K562 (cell line): ENCODE data around the gene CSRP2. TPM values are rescaled to one million over a fixed set of nuclear protein-coding genes. Genes with fewer than 3 reads are reported as not detected.

Experiments
- ATAC-seq: fragments of 200-7000 bp; cut with Tn5 transposase; 3 replicates; pipeline ENCODE4 v1.9.1; 2020; ENCODE audit warnings: moderate library complexity
- BruUV-seq: library from RNA; stranded (reverse); fragments of 400-500 nt; replicated peaks from 2 replicates; lab custom pipeline; 2021; lab: Mats Ljungman, UMichigan
- CTCF ChIA-PET: fragments of 300-600 bp; formaldehyde crosslinking; extraction: SDS; loops from one replicate; lab custom pipeline; 2021; ENCODE audit warnings: low intra/inter-chr PET ratio; lab: Yijun Ruan, JAX
- POLR2A ChIA-PET: fragments of 300-600, 350-650 bp; sonication (Branson Sonifier 250); formaldehyde crosslinking; extraction: SDS; loops from one replicate; lab custom pipeline; 2021; ENCODE audit warnings: antibody characterized with exemption, inconsistent platforms; lab: Yijun Ruan, JAX
- DNase-seq, 4 experiments: peaks; one replicate each; pipeline versions ENCODE4 v3.0.0 to v3.0.0-alpha.2; 2011 to 2018; ENCODE audit warnings: low spot score in 3 of 4, mixed read lengths in 3 of 4; ENCODE audit errors: extremely low read depth in 1 of 4
- FAIRE-seq: peaks from 2 replicates; lab custom pipeline; 2011; peaks lifted over from hg19 to GRCh38; lab: Jason Lieb, UNC
- H2AFZ ChIP-seq: 2 replicates; pipeline ENCODE4 v1.6.0; 2011; ENCODE audit warnings: low read depth, low read length, control low read depth, inconsistent platforms
- H3K27ac ChIP-seq: fragments of 200-600 bp; 3 replicates; pipeline ENCODE4 v1.8.0; 2011; ENCODE audit warnings: low read depth, mild to moderate bottlenecking, control low read depth, inconsistent platforms, low read length, moderate library complexity, mixed read lengths; ENCODE audit errors: extremely low read depth
- H3K27me3 ChIP-seq, 2 experiments: fragments of 300-600 bp in 1 of 2; 2 replicates in 1 of 2; 3 replicates in 1 of 2; pipeline versions ENCODE4 v1.6.0 to v1.8.0; 2011; ENCODE audit warnings: inconsistent platforms in 2 of 2, low read length in 2 of 2, mild to moderate bottlenecking in 1 of 2, mixed read lengths in 1 of 2, moderate library complexity in 1 of 2; ENCODE audit not compliant: control insufficient read depth in 2 of 2, insufficient read depth in 2 of 2
- H3K36me3 ChIP-seq: fragments of 300-600 bp; 3 replicates; pipeline ENCODE4 v1.8.0; 2011; ENCODE audit warnings: mild to moderate bottlenecking, low read length, inconsistent platforms; ENCODE audit not compliant: control insufficient read depth, insufficient read depth
- H3K4me1 ChIP-seq, 2 experiments: fragments of 200-600 bp in 1 of 2; replicated peaks in 1 of 2; 2 replicates in 1 of 2; 3 replicates in 1 of 2; pipeline versions ENCODE4 v1.5.1 to v1.8.0; 2011; ENCODE audit warnings: inconsistent platforms in 2 of 2, low read length in 2 of 2, mild to moderate bottlenecking in 1 of 2, mixed read lengths in 1 of 2, moderate library complexity in 1 of 2; ENCODE audit not compliant: control insufficient read depth in 2 of 2, insufficient read depth in 2 of 2
- H3K4me2 ChIP-seq: 2 replicates; pipeline ENCODE4 v1.6.1; 2011; ENCODE audit warnings: low read length, control low read depth, inconsistent platforms, mixed read lengths; ENCODE audit not compliant: insufficient read depth
- H3K4me3 ChIP-seq: fragments of 200-600 bp; sonication (generic), shearing (Covaris generic); 2 replicates; pipeline ENCODE4 v1.5.1; 2016; ENCODE audit warnings: control low read depth, inconsistent platforms
- H3K79me2 ChIP-seq: fragments of 200-600 bp; 3 replicates; pipeline ENCODE4 v1.8.0; 2011; ENCODE audit warnings: low read length, inconsistent platforms; ENCODE audit not compliant: control insufficient read depth, insufficient read depth
- H3K9ac ChIP-seq, 2 experiments: 2 replicates each; pipeline versions ENCODE4 v1.6.0 to v1.6.1; 2011; ENCODE audit warnings: low read depth in 2 of 2, low read length in 2 of 2, control low read depth in 1 of 2, inconsistent platforms in 1 of 2, mild to moderate bottlenecking in 1 of 2, mixed read lengths in 1 of 2; ENCODE audit not compliant: insufficient read depth in 1 of 2
- H3K9me1 ChIP-seq: one replicate; pipeline ENCODE4 v1.6.0; 2011; ENCODE audit warnings: inconsistent platforms, mild to moderate bottlenecking, low read length, moderate library complexity; ENCODE audit not compliant: control insufficient read depth, insufficient read depth
- H3K9me3 ChIP-seq: replicated peaks from 2 replicates; pipeline ENCODE4 v1.5.1; 2011; ENCODE audit warnings: low read depth, low read length, inconsistent platforms; ENCODE audit not compliant: control insufficient read depth, insufficient read depth
- H4K20me1 ChIP-seq: replicated peaks from 2 replicates; pipeline ENCODE4 v1.6.1; 2011; ENCODE audit warnings: low read length, inconsistent platforms, mixed read lengths; ENCODE audit not compliant: control insufficient read depth, insufficient read depth
- CLOCK ChIP-seq: fragments of 250-450 bp; sonication (Bioruptor Pico); IDR thresholded peaks from 2 replicates; pipeline ENCODE4 v1.4.0; 2020; ENCODE audit warnings: mild to moderate bottlenecking, moderate library complexity, borderline replicate concordance
- CSDE1 ChIP-seq, 2 experiments: fragments of 450-650 bp; IDR thresholded peaks; 2 replicates each; pipeline ENCODE4 v1.6.1; 2016; ENCODE audit warnings: mild to moderate bottlenecking in 1 of 2
- ELF4 ChIP-seq: fragments of 450-650 bp; formaldehyde crosslinking; IDR thresholded peaks from 2 replicates; pipeline ENCODE4 v1.4.0; 2022; ENCODE audit warnings: missing genetic modification characterization
- GABPA ChIP-seq: fragments of 200-800 bp; sonication (Bioruptor generic); conservative IDR thresholded peaks from 2 replicates; pipeline ENCODE4 v1.6.1; 2016; ENCODE audit warnings: low read depth, missing genetic modification characterization, missing compliant biosample characterization
- SIN3A ChIP-seq, 2 experiments: fragments of 150-350 bp in 1 of 2; IDR thresholded peaks; 2 replicates each; pipeline ENCODE4 v1.6.1; 2011 to 2016; ENCODE audit warnings: borderline replicate concordance in 2 of 2, low read depth in 2 of 2, low read length in 2 of 2, mild to moderate bottlenecking in 2 of 2, moderate library complexity in 2 of 2; ENCODE audit not compliant: control insufficient read depth in 1 of 2
- SRSF9 ChIP-seq: fragments of 200-400 bp; formaldehyde crosslinking; IDR thresholded peaks from 2 replicates; pipeline ENCODE4 v1.6.1; 2017; ENCODE audit warnings: low read depth, low read length, borderline replicate concordance
- ZNF347 ChIP-seq: fragments of 450-650 bp; formaldehyde crosslinking; IDR thresholded peaks from 2 replicates; pipeline ENCODE4 v1.4.0; 2020; ENCODE audit warnings: low read depth, mild to moderate bottlenecking, moderate library complexity
- ZNF586 ChIP-seq: fragments of 450-650 bp; formaldehyde crosslinking; conservative IDR thresholded peaks from 2 replicates; pipeline ENCODE4 v1.4.0; 2020; ENCODE audit warnings: mild to moderate bottlenecking, moderate library complexity
- WGBS: fragments of 100-300 bp; shearing (Covaris generic); methylation state at CpG from one replicate; pipeline ENCODE4 v1.1.6; 2016; ENCODE audit warnings: low coverage, mixed read lengths; ENCODE audit not compliant: insufficient coverage; ENCODE audit errors: missing lambda C conversion rate; 5-methylcytosine and 5-hydroxymethylcytosine counted together
- in situ Hi-C: fragments of 300-500 bp; cut with MboI; formaldehyde crosslinking; loops from 4 replicates; pipeline ENCODE4 v1.15.0; 2018; ENCODE audit warnings: inconsistent platforms, mixed read lengths
- intact Hi-C: fragments of 100-400 bp; cut with micrococcal nuclease; formaldehyde crosslinking; loops from 2 replicates; pipeline ENCODE4 v1.14.2; 2022
- polyA plus RNA-seq, 8 experiments: library from polyadenylated mRNA; depleted of rRNA in 4 of 8; stranded (reverse) in 5 of 8; unstranded in 3 of 8; fragments of >200 nt; fragmentation: Nextera tagmentation in 2 of 8; fragmentation: Illumina TruSeq in 1 of 8; extraction: Ambion mirVana in 2 of 8; extraction: Trizol in 1 of 8; gene quantifications; 2 replicates each; pipeline versions ENCODE4 v1.2.1 to v1.2.3, GENCODE V29; 2011 to 2014; ENCODE audit warnings: inconsistent platforms in 1 of 8, missing spikeins in 1 of 8
- total RNA-seq, 7 experiments: library from RNA; depleted of rRNA in 6 of 7; stranded (reverse); fragments of >200 nt in 6 of 7; fragmentation: Illumina TruSeq in 2 of 7; extraction: Trizol in 2 of 7; gene quantifications; 2 replicates each; pipeline versions ENCODE4 v1.2.1 to v1.2.3, GENCODE V29; 2011 to 2021; ENCODE audit warnings: low replicate concordance in 1 of 7
- TF ChIP-seq, protein P1 (sequence below), 2 experiments: fragments of 250-450 bp in 1 of 2; fragments of 450-650 bp in 1 of 2; sonication (Bioruptor Pico) in 1 of 2; IDR thresholded peaks; 2 replicates each; pipeline versions ENCODE4 v1.6.1 to v1.8.0; 2016 to 2021; ENCODE audit warnings: mild to moderate bottlenecking in 2 of 2, moderate library complexity in 2 of 2, missing compliant biosample characterization in 1 of 2, missing genetic modification characterization in 1 of 2
- TF ChIP-seq, protein P2 (sequence below), 2 experiments: fragments of 450-650 bp; IDR thresholded peaks; 2 replicates each; pipeline ENCODE4 v1.6.1; 2016
- TF ChIP-seq, protein P3 (sequence below): fragments of 250-450 bp; sonication (Bioruptor Pico); IDR thresholded peaks from 2 replicates; pipeline ENCODE4 v1.8.0; 2022; ENCODE audit warnings: inconsistent platforms
- TF ChIP-seq, protein P4 (sequence below), 2 experiments: IDR thresholded peaks; 2 replicates each; pipeline ENCODE4 v1.6.1; 2011; ENCODE audit warnings: borderline replicate concordance in 1 of 2, control low read depth in 1 of 2, low read depth in 1 of 2, low read length in 1 of 2, mild to moderate bottlenecking in 1 of 2, mixed read lengths in 1 of 2, moderate library complexity in 1 of 2; ENCODE audit not compliant: insufficient read depth in 1 of 2, insufficient read length in 1 of 2, poor library complexity in 1 of 2, severe bottlenecking in 1 of 2; ENCODE audit errors: extremely low read depth in 1 of 2

The CSRP2 gene
- total and polyA plus RNA-seq, 9 of the 15 experiments (the other 6 are each of a cell fraction or from before 2014, with no cell fraction given), result 0.32 to 6.2 (median 2.3) TPM

DNA sequence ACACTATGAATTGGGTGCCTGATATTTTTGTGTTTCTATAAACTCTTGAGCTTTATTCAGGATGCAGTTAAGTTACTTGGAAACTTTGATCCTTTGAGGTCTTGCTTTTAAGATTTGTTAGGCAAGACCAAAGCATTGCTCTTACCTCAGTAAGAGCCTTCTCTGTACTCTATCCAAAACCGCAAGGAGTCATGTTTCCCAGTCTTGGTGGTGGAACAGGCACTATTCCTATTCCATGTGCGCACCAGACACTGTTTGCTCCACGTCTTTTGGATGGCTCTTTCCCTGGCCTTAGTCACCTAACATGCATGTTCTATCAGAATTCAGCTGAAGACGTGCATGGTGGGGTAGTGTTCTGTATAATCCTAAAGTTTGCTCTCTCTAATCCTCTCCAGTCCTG, 23.5 kb downstream of the CSRP2 start:
- Histone ChIP-seq H3K4me1 (no peaks in the 10 kb centered on the region), H3K9me3 (no peaks in the 10 kb centered on the region), H3K4me3 (no peak overlapping the region), H2AFZ (no peak overlapping the region), H3K27me3 (no peaks in the 10 kb centered on the region), H4K20me1 (no peaks in the 10 kb centered on the region), H3K36me3 (peaks cover 11% of the 10 kb centered on the region), H3K9ac (no peak overlapping the region), H3K9me1 (no peaks in the 10 kb centered on the region), H3K4me2 (no peak overlapping the region), H3K27ac (no peak overlapping the region), H3K79me2 (no peaks in the 10 kb centered on the region)
- CTCF ChIA-PET, result no interaction called here
- POLR2A ChIA-PET, result interaction anchor here (0.7 kb wide), 2 partner anchors 16 to 18 kb away, joined by 3 read pairs; no protein-coding TSS in a partner anchor
- BruUV-seq, result no TSS peak
- ATAC-seq (no peak), FAIRE-seq (no peak), DNase-seq (no peak)
- 91% methylated on average over 4 of the region's 4 CpGs for WGBS
- in situ Hi-C loops (no loop called here), intact Hi-C loops (no loop called here)
- TF ChIP-seq, protein P1, sequence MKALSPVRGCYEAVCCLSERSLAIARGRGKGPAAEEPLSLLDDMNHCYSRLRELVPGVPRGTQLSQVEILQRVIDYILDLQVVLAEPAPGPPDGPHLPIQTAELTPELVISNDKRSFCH (CRISPR knock-in tag; IDR thresholded peaks at IDR 0.05), result no peak
- TF ChIP-seq, protein P1 (tag; IDR thresholded peaks at IDR 0.05), result no peak
- TF ChIP-seq ZNF586 (no peak), ELF4 (CRISPR knock-in tag) (no peak), SRSF9 (no peak), SIN3A (IDR thresholded peaks at IDR 0.05; ENCODE audit: borderline replicate concordance in 2 of 2, control insufficient read depth in 1 of 2, low read depth in 2 of 2, low read length in 2 of 2) (no peak), CSDE1 (IDR thresholded peaks at IDR 0.05) (no peak), GABPA (no peak), CLOCK (no peak), ZNF347 (CRISPR knock-in tag) (no peak)
- TF ChIP-seq, protein P2, sequence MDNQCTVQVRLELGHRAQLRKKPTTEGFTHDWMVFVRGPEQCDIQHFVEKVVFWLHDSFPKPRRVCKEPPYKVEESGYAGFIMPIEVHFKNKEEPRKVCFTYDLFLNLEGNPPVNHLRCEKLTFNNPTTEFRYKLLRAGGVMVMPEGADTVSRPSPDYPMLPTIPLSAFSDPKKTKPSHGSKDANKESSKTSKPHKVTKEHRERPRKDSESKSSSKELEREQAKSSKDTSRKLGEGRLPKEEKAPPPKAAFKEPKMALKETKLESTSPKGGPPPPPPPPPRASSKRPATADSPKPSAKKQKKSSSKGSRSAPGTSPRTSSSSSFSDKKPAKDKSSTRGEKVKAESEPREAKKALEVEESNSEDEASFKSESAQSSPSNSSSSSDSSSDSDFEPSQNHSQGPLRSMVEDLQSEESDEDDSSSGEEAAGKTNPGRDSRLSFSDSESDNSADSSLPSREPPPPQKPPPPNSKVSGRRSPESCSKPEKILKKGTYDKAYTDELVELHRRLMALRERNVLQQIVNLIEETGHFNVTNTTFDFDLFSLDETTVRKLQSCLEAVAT (IDR thresholded peaks at IDR 0.05), result no peak
- TF ChIP-seq, protein P3, sequence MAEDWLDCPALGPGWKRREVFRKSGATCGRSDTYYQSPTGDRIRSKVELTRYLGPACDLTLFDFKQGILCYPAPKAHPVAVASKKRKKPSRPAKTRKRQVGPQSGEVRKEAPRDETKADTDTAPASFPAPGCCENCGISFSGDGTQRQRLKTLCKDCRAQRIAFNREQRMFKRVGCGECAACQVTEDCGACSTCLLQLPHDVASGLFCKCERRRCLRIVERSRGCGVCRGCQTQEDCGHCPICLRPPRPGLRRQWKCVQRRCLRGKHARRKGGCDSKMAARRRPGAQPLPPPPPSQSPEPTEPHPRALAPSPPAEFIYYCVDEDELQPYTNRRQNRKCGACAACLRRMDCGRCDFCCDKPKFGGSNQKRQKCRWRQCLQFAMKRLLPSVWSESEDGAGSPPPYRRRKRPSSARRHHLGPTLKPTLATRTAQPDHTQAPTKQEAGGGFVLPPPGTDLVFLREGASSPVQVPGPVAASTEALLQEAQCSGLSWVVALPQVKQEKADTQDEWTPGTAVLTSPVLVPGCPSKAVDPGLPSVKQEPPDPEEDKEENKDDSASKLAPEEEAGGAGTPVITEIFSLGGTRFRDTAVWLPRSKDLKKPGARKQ (CRISPR knock-in tag), result no peak
- TF ChIP-seq, protein P4, sequence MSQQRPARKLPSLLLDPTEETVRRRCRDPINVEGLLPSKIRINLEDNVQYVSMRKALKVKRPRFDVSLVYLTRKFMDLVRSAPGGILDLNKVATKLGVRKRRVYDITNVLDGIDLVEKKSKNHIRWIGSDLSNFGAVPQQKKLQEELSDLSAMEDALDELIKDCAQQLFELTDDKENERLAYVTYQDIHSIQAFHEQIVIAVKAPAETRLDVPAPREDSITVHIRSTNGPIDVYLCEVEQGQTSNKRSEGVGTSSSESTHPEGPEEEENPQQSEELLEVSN (IDR thresholded peaks at IDR 0.05; ENCODE audit: borderline replicate concordance in 1 of 2, extremely low read depth in 1 of 2, insufficient read depth in 1 of 2, insufficient read length in 1 of 2, low read depth in 1 of 2, low read length in 1 of 2, poor library complexity in 1 of 2, severe bottlenecking in 1 of 2), result no peak
